Tibial nerve (tissue), 4 donors: ENCODE data around the gene MTRF1. TPM values are rescaled to one million over a fixed set of nuclear protein-coding genes. Genes with fewer than 3 reads are reported as not detected.

Experiments used
- DNase-seq, 2 donors: peaks; one replicate each; pipeline ENCODE4 v3.0.0-alpha.2; 2019; ENCODE audit warnings: low spot score in 2 of 2
- H3K27ac ChIP-seq, 4 donors: fragments of 200-600 bp; sonication (generic) in 3 of 4; one replicate each; pipeline ENCODE4 v1.5.1; 2017 to 2019; ENCODE audit warnings: mild to moderate bottlenecking in 1 of 4
- H3K27me3 ChIP-seq, 2 donors: fragments of 200-600 bp; sonication (generic) in 1 of 2; one replicate each; pipeline versions ENCODE4 v1.5.1 to v1.6.0; 2017 to 2019
- H3K36me3 ChIP-seq, 3 donors: fragments of 200-600 bp; sonication (generic); one replicate each; pipeline ENCODE4 v1.5.1; 2018 to 2019
- H3K4me1 ChIP-seq, 4 donors: fragments of 200-600 bp; sonication (generic) in 3 of 4; one replicate each; pipeline ENCODE4 v1.5.1; 2017 to 2019
- H3K4me3 ChIP-seq, 4 donors: fragments of 200-600 bp; sonication (generic) in 3 of 4; one replicate each; pipeline ENCODE4 v1.5.1; 2017 to 2019; ENCODE audit warnings: mild to moderate bottlenecking in 1 of 4, moderate library complexity in 1 of 4
- H3K9me3 ChIP-seq, 4 donors: fragments of 200-600 bp; sonication (generic) in 3 of 4; one replicate each; pipeline ENCODE4 v1.5.1; 2017 to 2019
- CTCF ChIP-seq, 5 experiments: fragments of 200-600 bp in 3 of 5; fragments of 450-650 bp in 2 of 5; sonication (generic) in 3 of 5; IDR thresholded peaks; one replicate each; pipeline ENCODE4 v1.5.1; 2016 to 2019; ENCODE audit warnings: antibody characterized with exemption in 5 of 5, mild to moderate bottlenecking in 3 of 5, moderate library complexity in 2 of 5
- EP300 ChIP-seq, 2 donors: sonication (generic); formaldehyde crosslinking; IDR thresholded peaks; one replicate each; pipeline ENCODE4 v1.6.1; 2017; ENCODE audit warnings: antibody characterized with exemption in 2 of 2, mild to moderate bottlenecking in 1 of 2
- POLR2A ChIP-seq, 2 donors: fragments of 450-650 bp; IDR thresholded peaks; one replicate each; pipeline ENCODE4 v1.6.1; 2017; ENCODE audit warnings: antibody characterized with exemption in 2 of 2, mild to moderate bottlenecking in 2 of 2, moderate library complexity in 2 of 2
- WGBS, 2 donors: methylation state at CpG; one replicate each; pipeline ENCODE4 v1.1.5; 2018; 5-methylcytosine and 5-hydroxymethylcytosine counted together
- total RNA-seq, 4 donors: library from RNA; depleted of rRNA; stranded (reverse); fragments of >200 nt; gene quantifications; one replicate each; pipeline ENCODE4 v1.1.0, GENCODE V29; 2016

MTRF1 gene
- total RNA-seq, 4 donors from 2014 or later, result 2.5 to 27.3 (median 7.3) TPM

DNA sequence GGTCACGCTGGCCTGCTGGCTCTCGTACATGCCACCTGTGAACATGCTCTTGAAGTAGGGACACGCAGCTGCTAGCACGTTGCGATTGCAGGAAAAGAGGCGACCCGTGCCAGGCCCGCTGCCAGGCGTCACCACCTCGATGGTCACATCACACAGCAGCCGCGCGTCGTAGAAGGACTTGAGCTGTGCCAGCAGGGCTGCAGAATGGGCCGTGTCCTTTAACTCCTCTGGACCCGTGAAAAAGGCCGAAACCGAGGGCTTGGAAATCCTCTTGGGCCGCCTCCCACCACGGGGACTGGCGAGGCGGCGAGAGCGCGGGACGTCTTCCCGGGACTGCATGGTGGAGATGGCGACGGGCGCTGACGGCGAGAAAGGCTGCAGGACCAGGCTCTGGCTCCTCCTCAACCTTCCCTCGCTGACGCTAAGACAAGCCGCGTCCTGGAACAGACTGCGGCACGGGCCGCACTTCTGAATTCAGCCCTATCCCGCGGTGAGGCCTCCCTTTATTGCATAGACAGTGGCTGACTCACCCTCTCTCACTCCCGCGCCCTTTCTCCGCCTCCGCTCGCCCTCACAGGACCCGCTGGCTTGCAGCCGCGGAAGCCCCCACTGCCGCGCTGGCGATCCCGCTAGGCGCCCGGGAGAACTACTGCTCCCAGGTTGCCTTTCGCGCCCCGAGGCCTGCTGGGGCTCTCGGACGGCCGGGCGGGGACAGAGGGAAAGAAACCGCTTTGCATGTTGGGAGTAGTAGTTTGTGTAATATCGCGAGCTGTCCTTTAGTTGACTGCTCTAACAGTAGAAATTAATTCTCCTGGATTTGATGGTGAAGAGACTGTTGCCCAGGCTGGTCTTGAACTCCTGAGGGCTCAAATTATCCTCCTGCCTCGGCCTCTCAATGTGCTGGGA lies 69.2 kb downstream of the MTRF1 start, which contains the start of gene KBTBD7:
Gene KBTBD7 (minus strand): TSS at position 651 of the 906 bp plus-strand sequence. CDS start 312 bp downstream, at position 339.
- TF ChIP-seq POLR2A (IDR thresholded peaks at IDR 0.05) (peak; percentile 28 to 63), CTCF (IDR thresholded peaks at IDR 0.05) (peak in 2 of 5 experiments; percentile 13 to 55), EP300 (IDR thresholded peaks at IDR 0.05) (peak; percentile 77 to 90)
- Histone ChIP-seq H3K36me3 (peaks cover 0 to 18% (median 0%) of the 10 kb centered on the region in 3 donors), H3K27ac (peak within 1 kb of the TSS; percentile 58 to 88 (median 82)), H3K4me3 (peak within 1 kb of the TSS; percentile 57 to 74 (median 72)), H3K9me3 (no peaks in the 10 kb centered on the region), H3K27me3 (no peaks in the 10 kb centered on the region), H3K4me1 (peaks cover 0 to 28% (median 0%) of the 10 kb centered on the region in 4 donors)
- peak; percentile 72 to 84 for DNase-seq
- 11 to 15% methylated on average over 43 to 60 of the region's 66 CpGs for WGBS, 2 donors

- DNase-seq, result no peak
- TF ChIP-seq CTCF (IDR thresholded peaks at IDR 0.05) (no peak), EP300 (IDR thresholded peaks at IDR 0.05) (no peak), POLR2A (IDR thresholded peaks at IDR 0.05) (no peak)
- H3K27me3 ChIP-seq, result no peaks in the 10 kb centered on the region
- peaks cover 0 to 18% (median 0%) of the 10 kb centered on the region in 3 donors for H3K36me3 ChIP-seq
- peaks cover 0 to 28% (median 0%) of the 10 kb centered on the region in 4 donors for H3K4me1 ChIP-seq
- no peaks in the 10 kb centered on the region for H3K9me3 ChIP-seq
- peak overlapping the region; percentile 57 to 74 (median 72) for H3K4me3 ChIP-seq
- no peak overlapping the region for H3K27ac ChIP-seq
- 97 to 98% methylated on average over 17 to 18 of the region's 18 CpGs for WGBS, 2 donors
Observed at GRCh38 chr13:41193469-41193868, 69.9 kb downstream of the MTRF1 start.

DNA sequence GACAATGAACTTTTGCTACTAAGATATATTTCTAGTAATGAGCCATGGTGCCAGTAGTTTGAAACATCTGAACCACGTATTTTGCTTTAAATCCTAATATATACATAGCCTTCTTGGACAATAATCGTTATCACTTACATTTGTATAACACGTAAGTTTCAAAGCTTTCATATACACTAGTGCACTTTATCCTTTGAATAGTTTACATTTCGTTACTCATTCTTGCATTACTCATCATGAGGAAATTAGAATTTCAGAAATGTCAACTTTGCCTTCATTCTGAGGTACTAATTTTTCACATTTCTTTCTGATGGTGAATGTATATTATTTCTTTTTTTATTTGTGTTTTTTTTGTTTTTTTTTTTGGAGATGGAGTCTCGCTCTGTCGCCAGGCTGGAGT lies 74.8 kb downstream of the MTRF1 start:
- Histone ChIP-seq H3K36me3 (peaks cover 0 to 19% (median 0%) of the 10 kb centered on the region in 3 donors), H3K9me3 (no peaks in the 10 kb centered on the region), H3K27ac (no peak overlapping the region), H3K4me1 (peaks cover 0 to 26% (median 0%) of the 10 kb centered on the region in 4 donors), H3K4me3 (no peak overlapping the region), H3K27me3 (no peaks in the 10 kb centered on the region)
- DNase-seq, result no peak
- TF ChIP-seq EP300 (IDR thresholded peaks at IDR 0.05), result no peak
- TF ChIP-seq POLR2A (IDR thresholded peaks at IDR 0.05), result no peak
- TF ChIP-seq CTCF (IDR thresholded peaks at IDR 0.05), result no peak
- WGBS, 2 donors, result 89 to 90% methylated on average over 6 of the region's 6 CpGs

- no peak for TF ChIP-seq EP300 (IDR thresholded peaks at IDR 0.05)
- TF ChIP-seq CTCF (IDR thresholded peaks at IDR 0.05), result no peak
- TF ChIP-seq POLR2A (IDR thresholded peaks at IDR 0.05), result no peak
- no peaks in the 10 kb centered on the region for H3K27me3 ChIP-seq
Observed at GRCh38 chr13:41186481-41186880, 76.9 kb downstream of the MTRF1 start.

GRCh38 chr13:41182231-41182630 lies 81.1 kb downstream of the MTRF1 start:
- Histone ChIP-seq H3K4me3 (no peak overlapping the region), H3K27ac (no peak overlapping the region), H3K9me3 (no peaks in the 10 kb centered on the region), H3K36me3 (peaks cover 0 to 7% (median 0%) of the 10 kb centered on the region in 3 donors), H3K27me3 (no peaks in the 10 kb centered on the region), H3K4me1 (no peaks in the 10 kb centered on the region)
- DNase-seq, result no peak
- TF ChIP-seq CTCF (IDR thresholded peaks at IDR 0.05), result no peak
- no peak for TF ChIP-seq POLR2A (IDR thresholded peaks at IDR 0.05)
- TF ChIP-seq EP300 (IDR thresholded peaks at IDR 0.05), result no peak

More at GRCh38 chr13:41186481-41186880, 76.9 kb downstream of the MTRF1 start:
- Histone ChIP-seq H3K9me3 (no peaks in the 10 kb centered on the region), H3K36me3 (peaks cover 0 to 15% (median 0%) of the 10 kb centered on the region in 3 donors), H3K27ac (no peak overlapping the region), H3K4me3 (no peak overlapping the region), H3K4me1 (peaks cover 0 to 7% (median 0%) of the 10 kb centered on the region in 4 donors)
- DNase-seq, result no peak
- 86 to 91% methylated on average over 3 of the region's 3 CpGs for WGBS, 2 donors
